ENCODE results near the gene CCNB2. TPM values are rescaled to one million over a fixed set of nuclear protein-coding genes. Genes with fewer than 3 reads are reported as not detected.

CCNB2 gene
- total and polyA plus RNA-seq, 2 experiments from 2014 or later = 15.3 to 20.9 TPM

DNA sequence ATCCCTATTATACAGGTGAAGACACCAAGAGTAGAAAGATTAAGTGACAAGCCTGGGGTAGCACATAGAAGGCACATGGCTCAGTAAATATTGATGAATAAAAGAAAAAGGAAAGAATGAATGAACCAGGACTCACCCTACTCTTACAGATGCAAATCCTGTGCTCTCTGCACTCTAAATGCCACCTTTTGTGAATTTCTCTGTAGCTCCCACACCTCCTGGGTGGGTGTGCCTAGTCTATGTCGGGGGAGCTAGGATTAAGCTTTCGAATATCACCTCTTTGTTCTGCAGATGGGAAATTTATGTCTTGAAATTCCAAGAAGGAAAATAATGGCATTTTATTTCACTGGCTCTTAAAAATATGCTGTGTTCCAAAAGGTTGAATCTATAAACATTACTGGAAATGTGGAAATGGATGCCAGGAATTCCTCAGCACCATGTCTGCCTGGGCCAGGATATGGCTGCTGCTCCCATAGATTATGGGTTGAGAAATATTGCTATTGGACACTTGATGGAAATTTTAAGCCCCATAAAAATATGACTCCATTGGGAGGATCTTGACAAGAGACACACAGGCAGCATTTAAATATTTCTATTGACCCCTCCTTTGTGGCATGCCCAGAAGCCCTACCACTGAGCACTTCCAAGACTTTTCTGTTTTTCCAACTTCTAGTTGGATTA lies 43.3 kb downstream of the CCNB2 start:
- TF ChIP-seq EZH2phosphoT487 (IDR thresholded peaks at IDR 0.05; ENCODE audit: low read depth, severe bottlenecking, unreplicated experiment) = no peak
- TF ChIP-seq, protein P1, sequence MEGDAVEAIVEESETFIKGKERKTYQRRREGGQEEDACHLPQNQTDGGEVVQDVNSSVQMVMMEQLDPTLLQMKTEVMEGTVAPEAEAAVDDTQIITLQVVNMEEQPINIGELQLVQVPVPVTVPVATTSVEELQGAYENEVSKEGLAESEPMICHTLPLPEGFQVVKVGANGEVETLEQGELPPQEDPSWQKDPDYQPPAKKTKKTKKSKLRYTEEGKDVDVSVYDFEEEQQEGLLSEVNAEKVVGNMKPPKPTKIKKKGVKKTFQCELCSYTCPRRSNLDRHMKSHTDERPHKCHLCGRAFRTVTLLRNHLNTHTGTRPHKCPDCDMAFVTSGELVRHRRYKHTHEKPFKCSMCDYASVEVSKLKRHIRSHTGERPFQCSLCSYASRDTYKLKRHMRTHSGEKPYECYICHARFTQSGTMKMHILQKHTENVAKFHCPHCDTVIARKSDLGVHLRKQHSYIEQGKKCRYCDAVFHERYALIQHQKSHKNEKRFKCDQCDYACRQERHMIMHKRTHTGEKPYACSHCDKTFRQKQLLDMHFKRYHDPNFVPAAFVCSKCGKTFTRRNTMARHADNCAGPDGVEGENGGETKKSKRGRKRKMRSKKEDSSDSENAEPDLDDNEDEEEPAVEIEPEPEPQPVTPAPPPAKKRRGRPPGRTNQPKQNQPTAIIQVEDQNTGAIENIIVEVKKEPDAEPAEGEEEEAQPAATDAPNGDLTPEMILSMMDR (IDR thresholded peaks at IDR 0.05; ENCODE audit: poor library complexity) = no peak
- TF ChIP-seq EZH2 (IDR thresholded peaks at IDR 0.05; ENCODE audit: borderline replicate concordance) = no peak
- H3K4me2 ChIP-seq = no peak overlapping the region
- H3K9me2 ChIP-seq (replicated peaks; ENCODE audit: insufficient read depth) = no peaks in the 10 kb centered on the region
- no peak for DNase-seq (ENCODE audit: low spot score)
- peak overlapping the region; percentile 24 for H3K27ac ChIP-seq
- no peaks in the 10 kb centered on the region for H4K20me1 ChIP-seq (ENCODE audit: insufficient read depth, poor library complexity, severe bottlenecking)
- H3K9me3 ChIP-seq (ENCODE audit: low read depth) = no peaks in the 10 kb centered on the region
- H3K27me3 ChIP-seq = no peaks in the 10 kb centered on the region
- no peak overlapping the region for H3K4me3 ChIP-seq
- no peak overlapping the region for H2AFZ ChIP-seq
- no peaks in the 10 kb centered on the region for H3K36me3 ChIP-seq (replicated peaks; ENCODE audit: insufficient read depth, low read depth)
- H3K4me1 ChIP-seq (ENCODE audit: insufficient read depth) = no peaks in the 10 kb centered on the region
- 45% methylated on average over 2 of the region's 2 CpGs for WGBS (ENCODE audit: low lambda C conversion rate, missing lambda C conversion rate)
- H3K79me2 ChIP-seq = no peaks in the 10 kb centered on the region

DNA sequence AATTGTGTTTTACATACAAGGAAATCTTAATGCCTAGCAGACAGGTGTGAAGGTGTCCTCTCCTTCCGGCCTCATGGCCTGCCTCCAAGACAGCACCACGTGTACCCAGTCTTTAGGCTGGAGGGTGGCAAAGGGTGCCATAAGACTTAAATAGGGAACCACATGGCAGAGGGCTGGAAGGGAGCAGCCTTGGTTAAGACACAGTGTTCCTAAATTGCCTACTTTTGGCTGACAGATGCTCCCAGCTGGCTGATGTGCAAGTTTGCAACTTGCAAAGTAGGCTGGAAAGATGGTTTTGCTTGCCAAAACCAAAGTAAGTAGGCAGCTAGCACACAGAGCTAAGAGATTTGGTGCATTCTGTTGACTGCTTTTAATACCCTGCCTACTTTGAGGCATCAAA lies 45.2 kb downstream of the CCNB2 start:
- H3K9me3 ChIP-seq (ENCODE audit: low read depth) = no peaks in the 10 kb centered on the region
- TF ChIP-seq EZH2 (IDR thresholded peaks at IDR 0.05; ENCODE audit: borderline replicate concordance) (no peak), EZH2phosphoT487 (IDR thresholded peaks at IDR 0.05; ENCODE audit: low read depth, severe bottlenecking, unreplicated experiment) (no peak)
- TF ChIP-seq, protein P1 (IDR thresholded peaks at IDR 0.05; ENCODE audit: poor library complexity) = no peak
- no peak overlapping the region for H3K4me2 ChIP-seq
- no peak overlapping the region for H3K4me3 ChIP-seq
- H3K79me2 ChIP-seq = no peaks in the 10 kb centered on the region
- H3K27ac ChIP-seq = no peak overlapping the region
- no peaks in the 10 kb centered on the region for H3K27me3 ChIP-seq
- 84% methylated on average over 2 of the region's 2 CpGs for WGBS (ENCODE audit: low lambda C conversion rate, missing lambda C conversion rate)
- no peaks in the 10 kb centered on the region for H4K20me1 ChIP-seq (ENCODE audit: insufficient read depth, poor library complexity, severe bottlenecking)
- H2AFZ ChIP-seq = no peak overlapping the region
- H3K36me3 ChIP-seq (replicated peaks; ENCODE audit: insufficient read depth, low read depth) = no peaks in the 10 kb centered on the region
- DNase-seq (ENCODE audit: low spot score) = no peak
- no peaks in the 10 kb centered on the region for H3K9me2 ChIP-seq (replicated peaks; ENCODE audit: insufficient read depth)
- no peaks in the 10 kb centered on the region for H3K4me1 ChIP-seq (ENCODE audit: insufficient read depth)

DNA sequence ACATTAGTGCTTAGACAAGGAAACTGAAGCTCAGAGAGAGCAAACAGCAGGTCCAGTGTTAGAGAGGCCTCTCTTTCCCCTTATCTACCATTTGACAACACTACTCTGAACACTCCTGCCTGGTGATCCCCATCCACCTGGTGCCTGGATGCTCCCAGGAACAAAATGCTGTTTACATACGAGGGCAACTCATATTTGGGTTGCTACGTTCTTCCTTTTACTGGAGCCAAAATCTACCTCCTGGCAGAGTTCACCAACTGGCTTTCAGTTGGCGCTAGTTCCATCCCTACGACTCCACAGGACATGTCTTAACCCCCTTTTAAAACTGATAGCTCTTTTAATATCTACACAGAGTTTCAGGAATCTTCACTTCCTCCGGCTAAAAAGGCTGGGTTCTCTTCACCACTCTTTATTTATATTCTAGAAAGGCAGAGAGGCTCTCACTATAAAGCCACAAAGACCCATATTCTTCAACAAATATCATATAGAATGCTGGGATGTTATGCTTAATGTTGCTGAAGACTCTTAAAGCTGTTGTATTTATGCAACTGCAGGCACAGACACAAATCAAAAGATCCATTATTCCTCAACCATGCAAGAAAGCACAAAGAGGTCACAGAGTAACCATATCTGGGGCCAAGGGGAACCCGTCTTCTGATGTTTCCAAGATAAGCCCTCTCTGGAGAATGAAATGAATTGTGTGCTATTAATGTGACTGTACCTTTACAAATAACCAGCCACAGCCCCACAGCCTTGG lies 47.9 kb downstream of the CCNB2 start:
- TF ChIP-seq, protein P1 (IDR thresholded peaks at IDR 0.05; ENCODE audit: poor library complexity) = no peak
- TF ChIP-seq EZH2 (IDR thresholded peaks at IDR 0.05; ENCODE audit: borderline replicate concordance) = no peak
- no peak for TF ChIP-seq EZH2phosphoT487 (IDR thresholded peaks at IDR 0.05; ENCODE audit: low read depth, severe bottlenecking, unreplicated experiment)
- H3K9me3 ChIP-seq (ENCODE audit: low read depth) = no peaks in the 10 kb centered on the region
- WGBS (ENCODE audit: low lambda C conversion rate, missing lambda C conversion rate) = 87% methylated on average over 6 of the region's 6 CpGs
- no peaks in the 10 kb centered on the region for H3K4me1 ChIP-seq (ENCODE audit: insufficient read depth)
- no peak for DNase-seq (ENCODE audit: low spot score)
- no peak overlapping the region for H3K27ac ChIP-seq
- no peaks in the 10 kb centered on the region for H3K27me3 ChIP-seq
- H3K4me3 ChIP-seq = no peak overlapping the region
- no peaks in the 10 kb centered on the region for H3K36me3 ChIP-seq (replicated peaks; ENCODE audit: insufficient read depth, low read depth)
- H3K79me2 ChIP-seq = no peaks in the 10 kb centered on the region
- no peak overlapping the region for H2AFZ ChIP-seq
- H3K9me2 ChIP-seq (replicated peaks; ENCODE audit: insufficient read depth) = no peaks in the 10 kb centered on the region
- H3K4me2 ChIP-seq = no peak overlapping the region
- H4K20me1 ChIP-seq (ENCODE audit: insufficient read depth, poor library complexity, severe bottlenecking) = no peaks in the 10 kb centered on the region
